Measurements from ENCODE around the gene GLE1.

Gene GLE1

DNA sequence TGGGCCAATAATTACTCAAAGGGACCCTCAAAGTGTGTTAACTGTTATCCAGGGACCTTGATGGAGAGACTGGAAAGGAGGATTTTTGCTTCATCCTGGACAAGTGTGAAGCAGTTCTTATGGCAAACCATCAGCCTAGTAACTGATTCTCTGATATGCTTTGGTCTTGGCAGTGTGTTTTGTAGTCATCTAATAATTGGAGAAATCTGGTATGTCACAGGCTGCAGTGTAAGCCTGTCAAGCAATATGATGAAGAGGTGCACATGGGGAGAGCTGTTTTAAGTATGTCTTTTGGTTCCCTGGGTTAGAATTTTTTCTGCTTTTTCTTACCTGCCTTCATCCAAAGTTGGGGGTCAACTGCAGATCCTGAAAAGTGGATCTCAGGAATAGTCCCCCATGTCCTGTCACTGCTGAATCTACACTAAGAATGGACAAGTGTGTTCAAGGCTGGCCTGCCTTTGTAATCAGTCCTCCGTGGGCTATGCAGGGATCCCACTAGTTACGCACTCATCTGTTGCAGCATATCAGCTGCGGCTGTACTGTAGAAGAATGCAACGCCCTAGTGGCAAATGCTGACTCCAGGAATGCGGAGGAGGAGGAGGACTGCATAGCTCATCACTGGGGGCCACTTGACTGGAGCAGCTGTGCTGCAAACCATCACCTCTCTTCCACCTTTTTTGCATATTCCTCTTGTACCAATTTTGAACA is 49.8 kb downstream of the GLE1 start (continued):
- TF ChIP-seq ZNF37A (tag by site-specific recombination; IDR thresholded peaks at IDR 0.05) (no peak), ZNF704 (tag by site-specific recombination; IDR thresholded peaks at IDR 0.05) (no peak), ZNF585B (tag by site-specific recombination; IDR thresholded peaks at IDR 0.05) (no peak), EGR2 (tag by site-specific recombination; IDR thresholded peaks at IDR 0.05; ENCODE audit: low read depth) (peak; percentile 57), ZNF600 (tag by site-specific recombination; IDR thresholded peaks at IDR 0.05) (peak; percentile 60; the same call in 1 of the 2 replicates), REST (tag by site-specific recombination; IDR thresholded peaks at IDR 0.05) (no peak), ZNF416 (tag by site-specific recombination; IDR thresholded peaks at IDR 0.05) (no peak), ZNF394 (tag by site-specific recombination; IDR thresholded peaks at IDR 0.05; ENCODE audit: borderline replicate concordance) (no peak), ZXDB (tag by site-specific recombination; IDR thresholded peaks at IDR 0.05) (no peak; the same call in 1 of the 2 replicates), REPIN1 (tag by site-specific recombination; IDR thresholded peaks at IDR 0.05; ENCODE audit: low read depth) (no peak), ZNF792 (tag by site-specific recombination; IDR thresholded peaks at IDR 0.05) (no peak), ZNF302 (tag by site-specific recombination; IDR thresholded peaks at IDR 0.05; ENCODE audit: low read depth) (no peak), ZNF610 (tag by site-specific recombination; IDR thresholded peaks at IDR 0.05; ENCODE audit: borderline replicate concordance) (no peak), KLF1 (tag by site-specific recombination; IDR thresholded peaks at IDR 0.05) (peak; percentile 64), ZNF155 (tag by site-specific recombination; IDR thresholded peaks at IDR 0.05) (no peak), BCL11A (tag by site-specific recombination; IDR thresholded peaks at IDR 0.05; ENCODE audit: low read depth) (no peak), KLF10 (tag by site-specific recombination; IDR thresholded peaks at IDR 0.05) (peak; percentile 48), ZBTB44 (tag by site-specific recombination; IDR thresholded peaks at IDR 0.05) (peak; percentile 97), ZNF555 (tag by site-specific recombination; conservative IDR thresholded peaks at IDR 0.05) (no peak), ZBTB8A (tag by site-specific recombination; IDR thresholded peaks at IDR 0.05) (no peak), ZNF169 (tag by site-specific recombination; IDR thresholded peaks at IDR 0.05) (no peak), ZNF292 (tag by site-specific recombination; IDR thresholded peaks at IDR 0.05; ENCODE audit: borderline replicate concordance, low read depth) (no peak), ZFP69B (tag by site-specific recombination; IDR thresholded peaks at IDR 0.05) (no peak), MYNN (tag by site-specific recombination; IDR thresholded peaks at IDR 0.05; ENCODE audit: borderline replicate concordance) (no peak), ZNF184 (tag by site-specific recombination; IDR thresholded peaks at IDR 0.05) (0 out of 2 replicates have a peak, but pooled peaks have one; percentile 14), SP7 (tag by site-specific recombination; IDR thresholded peaks at IDR 0.05) (peak; percentile 43)
- TF ChIP-seq, protein P1, sequence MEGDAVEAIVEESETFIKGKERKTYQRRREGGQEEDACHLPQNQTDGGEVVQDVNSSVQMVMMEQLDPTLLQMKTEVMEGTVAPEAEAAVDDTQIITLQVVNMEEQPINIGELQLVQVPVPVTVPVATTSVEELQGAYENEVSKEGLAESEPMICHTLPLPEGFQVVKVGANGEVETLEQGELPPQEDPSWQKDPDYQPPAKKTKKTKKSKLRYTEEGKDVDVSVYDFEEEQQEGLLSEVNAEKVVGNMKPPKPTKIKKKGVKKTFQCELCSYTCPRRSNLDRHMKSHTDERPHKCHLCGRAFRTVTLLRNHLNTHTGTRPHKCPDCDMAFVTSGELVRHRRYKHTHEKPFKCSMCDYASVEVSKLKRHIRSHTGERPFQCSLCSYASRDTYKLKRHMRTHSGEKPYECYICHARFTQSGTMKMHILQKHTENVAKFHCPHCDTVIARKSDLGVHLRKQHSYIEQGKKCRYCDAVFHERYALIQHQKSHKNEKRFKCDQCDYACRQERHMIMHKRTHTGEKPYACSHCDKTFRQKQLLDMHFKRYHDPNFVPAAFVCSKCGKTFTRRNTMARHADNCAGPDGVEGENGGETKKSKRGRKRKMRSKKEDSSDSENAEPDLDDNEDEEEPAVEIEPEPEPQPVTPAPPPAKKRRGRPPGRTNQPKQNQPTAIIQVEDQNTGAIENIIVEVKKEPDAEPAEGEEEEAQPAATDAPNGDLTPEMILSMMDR (tag by site-specific recombination; IDR thresholded peaks at IDR 0.05) = no peak
- TF ChIP-seq, protein P2, sequence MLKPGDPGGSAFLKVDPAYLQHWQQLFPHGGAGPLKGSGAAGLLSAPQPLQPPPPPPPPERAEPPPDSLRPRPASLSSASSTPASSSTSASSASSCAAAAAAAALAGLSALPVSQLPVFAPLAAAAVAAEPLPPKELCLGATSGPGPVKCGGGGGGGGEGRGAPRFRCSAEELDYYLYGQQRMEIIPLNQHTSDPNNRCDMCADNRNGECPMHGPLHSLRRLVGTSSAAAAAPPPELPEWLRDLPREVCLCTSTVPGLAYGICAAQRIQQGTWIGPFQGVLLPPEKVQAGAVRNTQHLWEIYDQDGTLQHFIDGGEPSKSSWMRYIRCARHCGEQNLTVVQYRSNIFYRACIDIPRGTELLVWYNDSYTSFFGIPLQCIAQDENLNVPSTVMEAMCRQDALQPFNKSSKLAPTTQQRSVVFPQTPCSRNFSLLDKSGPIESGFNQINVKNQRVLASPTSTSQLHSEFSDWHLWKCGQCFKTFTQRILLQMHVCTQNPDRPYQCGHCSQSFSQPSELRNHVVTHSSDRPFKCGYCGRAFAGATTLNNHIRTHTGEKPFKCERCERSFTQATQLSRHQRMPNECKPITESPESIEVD (tag by site-specific recombination; IDR thresholded peaks at IDR 0.05) = no peak
- TF ChIP-seq, protein P3, sequence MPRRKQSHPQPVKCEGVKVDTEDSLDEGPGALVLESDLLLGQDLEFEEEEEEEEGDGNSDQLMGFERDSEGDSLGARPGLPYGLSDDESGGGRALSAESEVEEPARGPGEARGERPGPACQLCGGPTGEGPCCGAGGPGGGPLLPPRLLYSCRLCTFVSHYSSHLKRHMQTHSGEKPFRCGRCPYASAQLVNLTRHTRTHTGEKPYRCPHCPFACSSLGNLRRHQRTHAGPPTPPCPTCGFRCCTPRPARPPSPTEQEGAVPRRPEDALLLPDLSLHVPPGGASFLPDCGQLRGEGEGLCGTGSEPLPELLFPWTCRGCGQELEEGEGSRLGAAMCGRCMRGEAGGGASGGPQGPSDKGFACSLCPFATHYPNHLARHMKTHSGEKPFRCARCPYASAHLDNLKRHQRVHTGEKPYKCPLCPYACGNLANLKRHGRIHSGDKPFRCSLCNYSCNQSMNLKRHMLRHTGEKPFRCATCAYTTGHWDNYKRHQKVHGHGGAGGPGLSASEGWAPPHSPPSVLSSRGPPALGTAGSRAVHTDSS (tag by site-specific recombination; IDR thresholded peaks at IDR 0.05) = peak; percentile 33; the same call in 1 of the 2 replicates

Measured in HEK293 (cell line).